Stimulated activated CD8-positive, alpha-beta memory T cell treated with anti-CD3 and anti-CD28 coated beads, Interleukin-12 subunit alpha, Interleukin-12 subunit beta, amount 100 ng/mL, for 4 hours (primary cell): ENCODE measurements around the gene CCNA2.

Source experiments
- DNase-seq: peaks from one replicate; pipeline ENCODE4 v3.0.0-alpha.2; 2020; ENCODE audit warnings: low read depth

Gene CCNA2

DNA sequence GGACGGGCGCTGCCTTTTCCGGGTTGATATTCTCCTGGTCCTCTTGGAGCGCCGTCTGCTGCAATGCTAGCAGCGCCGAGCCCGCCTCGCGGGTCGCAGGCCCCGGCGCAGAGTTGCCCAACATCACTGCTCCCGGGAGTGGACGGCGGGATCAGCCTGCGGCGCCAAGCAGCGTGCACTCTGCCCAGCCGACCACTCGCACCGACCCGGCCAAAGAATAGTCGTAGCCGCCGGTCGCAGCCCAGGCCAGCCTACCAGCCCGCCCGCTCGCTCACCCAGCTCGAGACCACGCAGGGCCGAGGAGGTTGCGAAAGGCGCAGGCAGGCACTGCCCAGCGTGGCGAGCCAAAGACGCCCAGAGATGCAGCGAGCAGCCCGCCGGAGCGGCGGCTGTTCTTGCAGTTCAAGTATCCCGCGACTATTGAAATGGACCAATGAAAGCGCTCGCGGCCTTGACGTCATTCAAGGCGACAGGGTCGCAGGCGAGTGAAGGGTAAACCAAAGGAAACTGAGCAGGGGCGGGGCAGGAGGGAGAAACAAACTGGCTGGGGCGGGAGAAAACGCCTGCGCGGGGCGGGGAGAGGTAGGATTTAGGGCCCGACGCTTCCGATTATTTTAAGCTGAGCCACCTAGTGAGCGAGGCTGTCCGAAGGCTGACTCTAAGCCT, at the start of gene CCNA2:
Gene CCNA2, minus strand, starts transcription at position 379 of the 666 bp plus-strand sequence. Its CDS starts 255 bp downstream, at position 124.
- DNase-seq: peak; percentile 88

DNA sequence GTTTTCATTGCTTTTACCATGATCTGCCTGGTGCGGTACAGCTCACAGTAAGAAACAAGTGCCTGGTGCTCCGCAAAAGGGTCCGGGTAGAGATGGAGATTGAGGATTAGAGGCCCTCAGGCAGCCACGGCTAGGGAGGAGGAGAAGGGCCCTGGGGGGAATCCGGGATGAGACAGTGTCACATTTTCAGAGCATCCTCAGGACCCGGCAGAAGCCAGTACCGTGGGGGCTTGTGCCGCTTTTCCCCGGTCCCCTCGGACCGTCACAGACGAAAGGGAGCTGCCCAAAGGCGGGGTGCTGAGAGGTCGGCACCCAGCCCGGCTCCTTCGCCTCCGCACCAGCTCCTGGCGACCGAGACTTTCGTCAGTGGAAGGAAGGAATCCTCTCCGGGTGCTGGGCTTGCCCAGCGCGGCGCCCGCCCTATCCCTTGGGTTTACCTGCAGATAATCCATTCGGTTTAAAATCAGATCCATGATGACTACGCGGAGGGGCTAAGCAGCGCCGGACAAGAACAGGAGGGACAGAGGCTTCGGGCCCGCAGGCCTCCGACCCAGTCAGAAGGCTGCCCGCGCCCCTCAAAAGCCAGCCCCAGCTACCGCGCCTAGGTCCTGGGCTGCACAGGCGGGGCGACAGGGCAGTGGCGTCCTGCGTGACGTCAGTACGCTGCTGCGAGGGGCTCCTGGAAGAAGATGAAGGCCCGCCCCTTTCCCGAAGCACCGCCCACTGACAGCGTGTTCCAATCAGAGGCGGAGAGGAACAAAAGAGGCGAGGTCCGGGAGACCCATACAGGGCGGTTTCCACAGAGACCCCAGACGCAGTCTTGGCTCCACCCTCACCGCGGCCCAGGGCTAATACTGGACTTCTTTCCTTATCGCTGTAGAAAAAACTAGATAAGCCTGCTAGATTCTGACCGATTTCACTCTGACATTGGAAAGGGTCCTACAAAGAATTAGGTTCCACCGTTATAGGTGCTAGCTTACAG, 46.4 kb upstream of the CCNA2 start, which contains the start of gene BBS7:
Gene BBS7, minus strand, starts transcription at position 634 of the 982 bp plus-strand sequence. Its CDS starts 161 bp downstream, at position 473.
- DNase-seq: peak; percentile 92

DNA sequence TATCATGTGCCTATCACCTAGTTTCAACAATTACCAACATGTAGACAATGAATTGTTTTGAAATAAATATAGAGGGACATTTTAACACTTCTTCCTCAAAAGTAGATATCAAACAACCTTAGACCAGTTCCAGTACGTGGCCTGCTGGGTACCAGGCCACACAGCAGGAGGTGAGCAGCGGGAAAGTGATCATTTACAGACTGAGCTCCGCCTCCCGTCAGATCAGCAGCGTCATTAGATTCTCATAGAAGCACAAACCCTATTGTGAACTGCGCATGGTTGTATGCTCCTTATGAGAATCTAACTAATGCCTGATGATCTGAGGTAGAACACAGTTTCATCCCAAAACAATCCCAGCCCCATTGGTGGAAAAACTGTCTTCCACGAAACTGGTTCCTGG, 40.1 kb upstream of the CCNA2 start:
- DNase-seq: no peak

DNA sequence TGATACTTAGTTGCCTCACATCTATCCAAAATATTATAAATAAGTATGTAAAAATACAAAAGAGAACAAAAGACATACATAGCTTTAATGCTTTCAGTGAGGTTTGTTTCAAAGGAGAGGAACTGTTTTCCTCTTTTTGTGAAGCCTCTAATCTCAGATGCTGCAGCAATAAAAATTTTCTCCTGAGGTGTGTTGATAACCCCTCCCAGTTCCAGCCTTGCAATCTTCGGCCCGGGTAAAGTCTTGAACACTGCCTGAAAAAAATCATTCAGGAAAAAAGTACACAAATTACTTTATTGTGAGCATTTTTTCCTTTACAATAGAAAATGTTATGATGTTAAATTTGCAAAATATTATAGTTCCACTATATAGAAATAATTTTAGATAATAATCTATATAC, 37.7 kb upstream of the CCNA2 start:
- DNase-seq: no peak

DNA sequence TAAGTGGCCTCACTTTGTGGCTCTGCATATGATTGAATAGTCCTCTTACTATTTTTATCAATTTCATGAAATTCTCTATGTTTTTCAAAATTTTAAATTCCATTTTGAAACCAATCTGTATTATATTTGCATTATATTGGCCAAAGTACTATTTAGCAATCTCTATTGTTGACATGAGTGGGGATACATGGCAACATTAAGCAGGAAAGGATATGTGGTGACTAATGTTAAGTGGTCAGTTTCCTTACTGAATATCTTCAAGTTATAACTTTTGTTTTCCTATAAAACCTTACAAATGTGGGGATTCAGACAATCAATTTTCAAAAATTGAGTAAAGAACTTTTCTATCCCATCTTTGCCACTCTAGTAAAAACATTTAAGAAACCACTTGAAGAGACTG, 36.4 kb upstream of the CCNA2 start:
- DNase-seq: no peak

DNA sequence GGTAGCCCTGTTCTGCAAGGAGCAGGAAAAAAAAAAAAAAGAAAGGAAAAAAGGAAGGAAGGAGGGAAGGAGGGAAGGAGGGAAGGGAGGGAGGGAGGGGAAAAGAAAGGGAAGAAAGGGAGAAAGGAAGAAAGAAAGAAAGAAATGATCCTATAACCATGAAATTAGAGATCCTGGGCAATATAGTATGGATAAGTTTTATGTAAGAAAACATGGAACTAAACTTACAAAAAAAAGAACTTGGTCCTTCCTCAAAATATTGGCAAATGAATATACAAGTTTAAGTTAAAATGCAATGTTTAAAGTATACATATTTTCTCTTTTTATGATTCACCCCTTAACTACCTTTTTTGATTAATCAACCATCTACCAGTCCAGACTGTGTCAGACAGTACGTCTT, 27.7 kb upstream of the CCNA2 start:
- no peak for DNase-seq

DNA sequence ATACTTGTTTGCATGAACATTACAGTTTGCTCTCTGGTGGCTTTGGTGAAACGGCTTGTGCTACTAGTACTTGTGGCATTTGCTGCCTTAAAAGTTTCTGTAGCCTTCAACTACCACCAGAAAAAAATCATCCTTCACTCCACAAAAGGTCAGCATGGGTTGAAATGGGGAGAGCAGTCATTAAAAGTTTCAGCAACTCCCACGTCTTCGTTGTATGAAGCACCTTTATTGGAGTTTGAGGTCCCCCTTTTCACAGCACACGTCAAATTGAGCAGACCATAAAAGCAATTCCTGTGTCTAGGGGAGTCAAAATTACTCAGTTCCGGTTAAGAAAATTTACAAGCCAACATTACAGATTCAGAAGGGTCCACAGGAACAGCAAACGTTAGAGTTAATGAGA, 23.0 kb upstream of the CCNA2 start:
- no peak for DNase-seq

DNA sequence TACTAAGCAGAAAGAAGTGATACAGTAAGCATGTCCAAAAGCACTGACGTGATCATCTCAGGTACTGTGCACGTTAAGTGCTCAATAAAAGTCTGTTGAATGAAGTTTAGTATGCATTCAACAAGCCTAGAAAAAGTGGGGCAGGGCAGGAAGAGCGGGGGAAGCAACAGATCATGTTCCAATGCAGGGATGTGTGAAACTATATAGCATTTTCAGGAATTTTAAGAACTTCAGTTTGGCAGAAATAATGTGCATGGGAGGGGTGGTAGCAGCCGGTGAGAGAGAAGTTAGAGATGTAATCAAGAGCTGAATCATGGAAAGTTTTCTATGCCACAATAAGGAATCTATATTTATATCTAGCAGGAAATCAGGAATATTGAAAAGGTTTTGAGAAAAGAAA, 19.2 kb upstream of the CCNA2 start:
- DNase-seq: no peak

DNA sequence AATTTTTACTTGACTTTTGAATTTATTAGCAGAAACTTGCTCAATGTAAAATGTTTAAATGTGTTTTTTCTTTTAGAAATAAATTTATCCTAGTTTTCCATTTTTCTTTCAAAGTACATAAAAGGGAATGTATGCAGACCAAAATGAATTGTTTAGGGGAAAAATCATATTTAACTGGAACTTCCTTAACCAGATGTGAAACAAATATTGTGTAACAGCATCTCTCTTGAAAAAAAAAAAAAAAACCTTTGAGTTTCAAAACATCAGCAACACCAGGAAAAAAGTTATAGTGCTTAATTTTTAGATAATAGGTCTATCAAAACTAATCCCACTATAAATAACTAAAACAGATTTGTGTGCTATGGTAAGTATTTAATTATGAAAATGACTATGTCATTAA, 14.5 kb upstream of the CCNA2 start:
- DNase-seq: no peak

DNA sequence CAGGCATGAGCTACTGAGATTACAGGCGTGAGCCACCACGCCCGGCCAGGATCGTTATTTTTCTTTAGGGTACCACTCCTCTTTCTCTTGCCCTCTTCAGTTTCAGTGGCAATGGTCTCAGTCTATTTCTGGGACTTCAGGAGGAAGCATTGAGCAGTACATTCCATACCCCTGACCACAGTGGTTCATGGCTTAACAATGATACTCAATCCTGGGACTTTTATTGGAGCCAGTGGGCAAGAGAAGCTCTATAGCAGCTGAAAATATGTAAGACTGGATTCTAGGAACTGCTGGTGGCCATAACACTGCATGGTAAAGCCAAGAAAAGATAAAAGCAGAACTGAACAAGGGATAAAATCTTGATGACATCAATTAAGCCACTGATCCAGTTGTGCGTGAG, 5.8 kb upstream of the CCNA2 start:
- DNase-seq: no peak

DNA sequence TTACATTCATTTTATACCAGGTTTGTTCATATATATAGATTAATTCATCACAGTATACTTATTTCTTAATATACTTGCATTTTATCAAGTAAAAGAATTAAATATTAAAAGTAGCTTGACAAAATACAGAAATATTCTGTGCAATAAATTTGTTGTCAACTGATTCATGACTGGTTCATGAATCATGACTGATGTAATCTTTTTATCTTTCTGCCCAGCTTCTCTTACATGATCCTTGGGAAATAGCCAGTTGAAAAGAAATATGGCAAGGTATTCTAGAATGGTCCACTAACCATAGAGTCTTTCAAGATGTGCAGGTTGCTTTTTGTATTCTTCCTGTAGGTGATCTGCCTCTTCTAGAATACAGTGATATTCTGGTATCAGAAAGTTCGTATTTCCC, 4.2 kb upstream of the CCNA2 start:
- no peak for DNase-seq

DNA sequence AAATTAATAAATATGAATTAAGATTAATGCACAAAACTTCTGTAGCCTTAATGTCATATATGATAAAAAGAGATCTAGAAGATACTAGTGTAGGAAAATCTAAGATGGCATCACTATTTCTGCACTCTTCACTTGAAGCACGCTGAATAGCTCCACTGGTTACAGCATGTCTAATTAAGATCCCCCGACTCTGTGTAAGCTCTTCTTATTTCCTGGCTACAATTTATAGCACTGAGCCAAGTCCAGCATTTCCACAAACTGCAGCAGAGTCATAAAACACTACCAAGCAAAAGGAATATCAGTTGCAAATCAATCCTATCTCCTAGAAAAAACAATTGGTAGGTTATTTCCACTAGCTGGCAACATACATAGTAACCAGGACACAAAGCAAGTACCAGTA, 1.3 kb upstream of the CCNA2 start:
- no peak for DNase-seq

DNA sequence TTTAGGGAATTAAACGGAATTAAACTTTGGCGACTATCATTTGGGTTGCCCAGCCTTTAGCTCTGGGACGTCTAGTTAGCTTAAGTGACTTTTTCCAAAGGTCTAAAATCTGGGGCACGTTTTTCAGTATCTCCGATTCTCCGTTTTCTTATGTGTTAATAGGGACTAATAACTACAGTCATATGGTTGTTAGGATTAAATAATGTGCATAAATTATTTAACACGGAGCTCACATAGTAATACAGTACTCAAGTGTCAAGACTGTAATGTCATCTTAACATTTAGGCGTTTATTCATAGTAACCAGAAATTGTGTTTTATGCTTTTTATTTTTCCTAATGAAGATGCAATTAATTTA, 466 bp upstream of the CCNA2 start:
- no peak for DNase-seq

DNA sequence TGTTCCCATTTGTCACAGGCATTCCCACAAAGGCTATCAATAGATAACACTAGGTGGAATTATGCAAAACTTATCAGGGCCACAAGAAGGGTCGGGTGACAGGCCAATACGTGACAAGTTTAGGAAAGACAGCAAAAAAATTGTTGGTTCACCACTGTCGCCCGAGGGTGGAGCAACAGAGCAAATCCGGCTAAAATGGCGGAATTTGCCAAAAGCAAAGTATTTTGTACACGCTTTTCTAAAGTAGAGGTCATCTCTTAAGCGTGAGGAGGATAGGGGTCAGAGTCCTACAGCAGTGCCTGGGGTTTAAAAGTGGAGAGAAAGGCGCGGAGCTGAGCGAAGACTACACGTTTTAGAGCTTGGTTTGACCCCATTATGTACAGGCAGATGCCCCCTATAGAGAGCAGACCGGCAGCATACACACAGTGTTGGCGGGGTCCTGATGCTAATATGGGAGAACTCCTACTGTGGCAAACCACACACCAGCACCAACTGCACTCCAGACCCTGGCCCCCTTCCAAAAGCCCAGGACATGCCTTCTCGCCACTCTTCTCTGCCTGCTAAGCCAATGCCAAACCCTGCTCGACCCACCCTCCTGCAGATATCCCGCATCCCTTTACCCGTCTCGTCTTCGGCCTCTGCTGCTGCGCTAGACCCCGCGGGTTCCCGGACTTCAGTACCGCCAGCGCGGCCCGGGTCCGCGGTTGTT, 733 bp downstream of the CCNA2 start:
- DNase-seq: no peak

DNA sequence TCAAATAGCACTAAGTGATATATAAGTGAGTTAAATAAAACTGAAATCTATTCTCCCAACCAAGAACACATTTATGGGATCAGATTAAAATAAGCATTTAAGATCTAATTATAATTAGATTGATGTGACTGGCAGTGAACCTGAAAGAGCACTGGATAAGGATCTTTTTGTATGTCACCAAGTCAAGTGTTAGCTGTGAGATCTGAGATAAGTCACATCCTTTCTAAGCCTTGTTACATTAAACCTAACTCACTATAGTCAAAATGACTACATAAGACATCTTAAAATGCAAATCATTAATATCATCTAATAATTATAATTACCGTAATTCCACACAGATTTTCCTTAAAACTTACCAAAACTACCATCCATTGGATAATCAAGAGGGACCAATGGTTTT, 1.6 kb downstream of the CCNA2 start:
- no peak for DNase-seq

DNA sequence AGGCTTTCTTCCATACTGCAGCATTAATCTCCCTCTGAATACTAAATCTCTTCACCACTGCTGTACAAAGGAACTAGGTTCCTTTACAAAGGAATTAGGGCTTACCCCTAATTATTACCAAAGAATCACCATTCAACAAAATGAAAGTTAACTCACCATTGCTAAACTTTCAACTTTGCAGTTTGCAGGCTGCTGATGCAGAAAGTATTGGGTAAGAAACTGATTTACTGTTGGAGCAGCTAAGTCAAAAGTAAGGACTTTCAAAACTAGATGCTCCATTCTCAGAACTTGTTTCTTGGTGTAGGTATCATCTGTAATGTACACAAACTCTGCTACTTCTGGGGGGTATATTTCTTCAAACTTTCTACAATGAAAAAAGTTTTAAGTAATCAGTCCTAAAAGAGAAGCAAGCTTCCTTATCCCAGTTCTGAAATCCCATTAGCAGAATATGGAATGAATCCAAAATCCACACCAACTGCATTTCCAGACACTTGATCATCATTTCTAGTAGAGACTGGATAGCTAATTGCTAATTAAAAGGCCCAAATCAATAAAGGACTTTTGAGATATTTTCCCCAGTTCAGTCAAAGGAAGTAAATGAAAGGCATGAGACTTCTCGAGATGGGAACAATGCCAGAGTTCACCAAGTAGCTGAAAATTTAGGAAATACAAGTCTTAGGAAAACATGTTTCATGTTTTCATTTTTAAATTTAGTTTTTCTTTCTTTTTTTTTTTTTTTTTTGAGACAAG, 4.3 kb downstream of the CCNA2 start:
- DNase-seq: no peak

DNA sequence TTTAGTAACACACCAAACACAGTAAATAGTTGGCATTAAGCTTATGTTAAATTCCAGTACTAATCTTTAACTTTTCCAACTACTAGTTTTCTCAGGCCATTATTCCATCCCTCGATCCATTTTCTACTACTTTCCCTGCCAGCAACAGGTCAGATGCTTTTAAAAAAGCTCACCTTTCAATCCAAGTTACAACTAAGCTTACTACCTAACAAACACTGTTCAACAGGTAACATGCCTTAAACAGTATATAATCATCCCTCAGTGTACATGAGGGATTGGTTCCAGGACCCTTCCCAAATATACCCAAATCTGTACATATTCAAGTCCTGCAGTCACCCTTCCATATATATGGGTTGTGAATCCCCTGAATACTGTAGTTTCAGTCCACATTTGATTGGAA, 5.5 kb downstream of the CCNA2 start:
- DNase-seq: no peak

DNA sequence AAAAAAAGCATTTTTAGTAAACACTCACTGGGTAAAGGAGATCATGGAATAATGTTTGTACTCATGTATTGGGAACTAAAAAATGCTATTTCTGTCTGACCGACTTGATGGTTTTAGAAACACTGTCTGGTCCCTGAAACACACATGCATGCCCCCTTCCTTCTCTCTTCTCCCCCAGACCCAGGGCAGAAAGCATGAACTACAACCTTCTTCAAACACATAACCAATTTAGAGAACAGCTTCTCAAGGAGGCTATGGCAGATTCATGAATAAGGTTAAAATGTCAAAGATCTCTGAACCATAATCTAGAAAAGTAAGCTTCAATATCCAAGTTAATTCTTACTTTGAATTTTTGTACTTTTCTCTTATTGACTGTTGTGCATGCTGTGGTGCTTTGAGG, 6.0 kb downstream of the CCNA2 start:
- DNase-seq: no peak

DNA sequence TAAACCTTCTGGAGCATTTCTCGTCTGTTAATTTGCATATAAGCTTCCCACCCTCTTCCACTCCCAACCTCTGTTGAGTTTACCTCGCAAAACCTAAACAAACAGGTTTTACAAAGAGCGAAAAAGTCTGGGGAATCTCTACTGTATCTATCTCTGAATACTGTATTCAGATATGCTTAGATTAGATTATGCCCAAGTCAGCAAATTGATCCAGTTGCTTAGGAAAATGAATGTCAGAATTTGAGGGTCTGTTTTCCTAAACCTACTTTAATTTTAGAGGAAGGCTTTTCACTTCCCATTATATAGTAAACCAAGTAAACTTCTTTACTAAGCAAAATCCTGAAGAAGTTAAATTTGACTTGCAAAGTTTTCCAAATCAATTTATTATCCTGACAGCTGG, 6.7 kb downstream of the CCNA2 start:
- no peak for DNase-seq

DNA sequence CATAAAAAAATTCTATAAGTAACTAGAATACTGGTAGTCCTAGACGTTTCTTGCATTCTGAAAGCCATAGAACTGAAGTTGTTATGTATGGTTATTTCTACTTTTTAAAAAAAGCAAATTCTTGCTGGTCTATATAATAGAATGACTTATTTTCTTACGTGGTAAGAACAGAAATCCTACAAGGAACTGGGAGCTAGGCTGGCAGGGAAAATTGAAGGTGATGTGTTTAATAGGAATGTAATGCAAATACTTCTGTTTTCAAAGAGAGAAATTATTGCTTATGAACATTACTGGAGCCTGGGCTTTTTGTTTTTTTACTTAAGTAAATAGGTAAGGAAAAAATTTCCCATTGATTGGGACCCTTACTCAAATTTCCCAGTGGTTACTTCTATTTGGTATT, 8.9 kb downstream of the CCNA2 start:
- no peak for DNase-seq

DNA sequence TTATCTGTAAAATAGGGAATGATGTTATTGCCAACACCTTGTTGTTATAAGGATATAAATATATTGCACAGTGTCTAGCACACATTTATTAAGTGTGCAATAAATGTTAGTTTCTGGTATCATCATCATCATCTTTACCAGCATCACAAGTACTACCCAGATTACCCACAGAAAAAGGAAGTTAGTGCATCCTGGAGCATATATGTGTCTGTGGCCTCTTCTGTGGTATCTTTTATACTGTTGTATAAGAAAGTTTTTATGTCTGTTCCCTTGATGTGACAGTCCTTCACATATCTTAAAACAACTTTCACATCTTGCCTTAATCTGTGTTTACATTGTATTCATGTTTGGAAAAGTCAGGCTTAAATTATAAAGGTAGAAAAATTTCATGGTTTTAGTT, 12.6 kb downstream of the CCNA2 start:
- no peak for DNase-seq

DNA sequence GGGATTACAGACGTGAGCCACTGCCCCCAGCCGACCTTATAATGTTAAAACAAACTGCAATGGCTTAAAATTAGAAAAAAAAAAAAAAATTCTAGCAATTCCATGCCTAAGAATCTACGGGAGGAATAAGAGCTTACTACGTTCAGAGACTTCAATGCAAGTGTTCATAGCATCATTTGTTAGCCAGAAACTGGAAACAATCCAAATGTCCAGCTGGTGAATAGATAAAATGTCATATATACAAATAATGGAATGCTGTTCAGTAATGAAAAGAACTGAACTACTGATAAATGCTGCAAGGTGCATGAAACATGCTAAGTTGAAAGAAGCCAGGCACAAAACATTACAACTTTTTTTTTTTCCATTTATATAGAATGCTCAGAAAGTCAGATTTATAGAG, 17.3 kb downstream of the CCNA2 start:
- no peak for DNase-seq
